ENCODE data around the gene MATR3. TPM values are rescaled to one million over a fixed set of nuclear protein-coding genes. Genes with fewer than 3 reads are reported as not detected.
"Not testable (repeated sequence)": the region's sequence is repeated elsewhere in the genome, so short reads cannot be mapped to it uniquely, and the experiment has no call there.

Gene MATR3
- total and polyA plus RNA-seq, 2 experiments from 2014 or later: 293 to 344 TPM

GRCh38 chr5:139306628-139307379 lies 13.3 kb downstream of the MATR3 start:
- Histone ChIP-seq H3K27ac (no peak overlapping the region), H3K4me3 (no peak overlapping the region), H3K27me3 (no peaks in the 10 kb centered on the region), H3K9me3 (ENCODE audit: low read depth) (no peaks in the 10 kb centered on the region), H3K4me1 (ENCODE audit: low read depth) (peaks cover 71% of the 10 kb centered on the region), H3K36me3 (no peaks in the 10 kb centered on the region)
- no peak for DNase-seq (ENCODE audit: low read depth in 1 of 2, low spot score in 1 of 2)
- TF ChIP-seq CTCF (IDR thresholded peaks at IDR 0.05; ENCODE audit: low read depth, low read length): no peak

GRCh38 chr5:139308797-139309196 lies 15.3 kb downstream of the MATR3 start:
- Histone ChIP-seq H3K36me3 (no peaks in the 10 kb centered on the region), H3K27ac (no peak overlapping the region), H3K4me1 (ENCODE audit: low read depth) (peaks cover 61% of the 10 kb centered on the region), H3K9me3 (ENCODE audit: low read depth) (no peaks in the 10 kb centered on the region), H3K27me3 (no peaks in the 10 kb centered on the region), H3K4me3 (no peak overlapping the region)
- DNase-seq (ENCODE audit: low read depth in 1 of 2, low spot score in 1 of 2): no peak
- no peak for TF ChIP-seq CTCF (IDR thresholded peaks at IDR 0.05; ENCODE audit: low read depth, low read length)

- not testable (repeated sequence) for H3K27me3 ChIP-seq; H3K27ac ChIP-seq; DNase-seq (ENCODE audit: low read depth in 1 of 2, low spot score in 1 of 2); H3K4me3 ChIP-seq; H3K9me3 ChIP-seq (ENCODE audit: low read depth)
- peaks cover 15% of the 10 kb centered on the region for H3K36me3 ChIP-seq
- H3K4me1 ChIP-seq (ENCODE audit: low read depth): peaks cover 41% of the 10 kb centered on the region
These were observed 17.2 kb downstream of the MATR3 start for GRCh38 chr5:139310715-139311186.

GRCh38 chr5:139312075-139312474 lies 18.5 kb downstream of the MATR3 start:
- Histone ChIP-seq H3K27ac (peak overlapping the region; percentile 23), H3K36me3 (peaks cover 29% of the 10 kb centered on the region), H3K27me3 (no peaks in the 10 kb centered on the region)

GRCh38 chr5:139314276-139314675 lies 20.7 kb downstream of the MATR3 start:
- Histone ChIP-seq H3K4me1 (ENCODE audit: low read depth) (peaks cover 11% of the 10 kb centered on the region), H3K4me3 (no peak overlapping the region), H3K27ac (no peak overlapping the region), H3K36me3 (peaks cover 51% of the 10 kb centered on the region), H3K27me3 (no peaks in the 10 kb centered on the region), H3K9me3 (ENCODE audit: low read depth) (no peaks in the 10 kb centered on the region)
- DNase-seq (ENCODE audit: low read depth in 1 of 2, low spot score in 1 of 2): no peak
- TF ChIP-seq CTCF (IDR thresholded peaks at IDR 0.05; ENCODE audit: low read depth, low read length): no peak

More at GRCh38 chr5:139312075-139312474, 18.5 kb downstream of the MATR3 start:
- Histone ChIP-seq H3K4me1 (ENCODE audit: low read depth) (peaks cover 29% of the 10 kb centered on the region), H3K4me3 (no peak overlapping the region), H3K9me3 (ENCODE audit: low read depth) (no peaks in the 10 kb centered on the region)
- no peak for DNase-seq (ENCODE audit: low read depth in 1 of 2, low spot score in 1 of 2)
- TF ChIP-seq CTCF (IDR thresholded peaks at IDR 0.05; ENCODE audit: low read depth, low read length): no peak

- H3K27me3 ChIP-seq: no peaks in the 10 kb centered on the region
- H3K4me1 ChIP-seq (ENCODE audit: low read depth): peaks cover 7% of the 10 kb centered on the region
- DNase-seq (ENCODE audit: low read depth in 1 of 2, low spot score in 1 of 2): no peak
These were observed 21.6 kb downstream of the MATR3 start for GRCh38 chr5:139315056-139315615.

More at GRCh38 chr5:139315056-139315615, 21.6 kb downstream of the MATR3 start:
- no peak overlapping the region for H3K27ac ChIP-seq
- H3K36me3 ChIP-seq: peaks cover 57% of the 10 kb centered on the region
- H3K4me3 ChIP-seq: no peak overlapping the region
- no peaks in the 10 kb centered on the region for H3K9me3 ChIP-seq (ENCODE audit: low read depth)
- no peak for TF ChIP-seq CTCF (IDR thresholded peaks at IDR 0.05; ENCODE audit: low read depth, low read length)

Measured in cardiac muscle cell (in vitro differentiated cells and primary cell).